GM21529 (cell line): ENCODE data around the gene WASHC4.

Experiments used
- ATAC-seq: cut with Tn5 transposase; IDR thresholded peaks from one replicate; pipeline ENCODE4 v1.9.1; 2021; ENCODE audit not compliant: unreplicated experiment

Gene WASHC4

DNA sequence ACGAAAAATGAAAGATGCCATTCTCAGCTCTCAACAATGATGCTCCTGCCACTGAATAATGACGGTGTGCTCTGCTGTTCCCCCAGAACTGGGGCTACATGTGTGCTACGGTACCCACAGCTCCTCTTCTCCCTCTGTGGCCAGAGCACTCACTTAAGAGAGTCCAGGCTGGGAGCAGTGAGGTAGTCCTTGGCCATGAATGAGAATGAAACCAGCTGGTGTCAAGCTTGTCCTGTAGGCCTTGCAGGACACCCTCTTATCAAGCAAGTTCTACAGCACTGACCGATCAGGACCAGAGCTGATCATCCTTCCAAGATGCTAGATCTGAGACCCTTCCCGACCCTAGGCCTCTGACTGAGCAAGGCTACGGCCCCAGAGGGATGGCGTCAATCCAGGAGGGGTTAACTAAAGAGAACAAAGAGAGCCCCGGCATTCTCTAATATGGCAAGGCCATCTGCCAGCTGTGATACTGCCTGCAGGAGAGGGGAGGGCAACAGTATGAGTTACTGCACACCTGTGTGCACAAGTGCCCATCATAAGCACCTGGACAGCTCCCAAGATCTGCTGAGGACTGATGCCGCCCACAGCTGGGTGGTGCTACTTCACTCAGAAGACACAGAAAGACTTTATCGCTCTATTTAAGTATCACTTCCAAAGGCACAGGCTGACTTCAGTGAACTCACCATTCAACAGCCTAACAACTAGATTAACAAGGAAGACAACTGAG is 98.0 kb downstream of the WASHC4 start:
- ATAC-seq = no peak

DNA sequence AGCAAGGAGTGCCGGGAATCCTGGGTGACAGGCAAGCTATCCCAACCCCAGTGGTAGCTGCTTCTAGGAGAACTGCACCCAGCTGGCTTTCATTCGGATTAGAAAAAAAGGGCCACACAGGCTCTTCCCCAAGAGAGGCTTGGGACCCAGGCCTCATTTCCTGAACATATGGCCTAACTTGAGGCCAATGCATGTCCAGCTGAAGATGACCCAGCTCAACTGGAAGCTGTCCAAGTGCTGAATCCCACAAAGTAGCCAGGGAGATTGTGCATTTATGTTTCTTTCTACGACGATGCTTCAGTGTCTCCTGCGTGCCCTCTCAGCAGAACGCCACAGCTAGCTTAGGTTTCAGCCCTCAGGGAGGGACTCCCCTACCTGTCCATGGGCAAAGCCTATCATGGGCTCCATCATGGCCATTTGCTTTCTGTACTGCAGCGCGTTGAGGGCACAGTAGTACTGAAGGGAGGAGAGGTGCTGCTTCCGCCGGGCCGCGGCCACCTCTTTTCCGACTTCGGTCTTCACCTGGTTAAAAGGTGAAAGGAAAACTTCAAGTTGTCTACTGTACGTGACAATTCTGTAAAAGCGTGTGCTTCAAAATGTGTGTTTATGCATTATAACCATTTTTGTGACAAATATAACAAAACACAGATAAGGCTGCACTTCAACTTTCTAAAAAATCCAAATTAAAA is 99.3 kb downstream of the WASHC4 start:
- no peak for ATAC-seq

DNA sequence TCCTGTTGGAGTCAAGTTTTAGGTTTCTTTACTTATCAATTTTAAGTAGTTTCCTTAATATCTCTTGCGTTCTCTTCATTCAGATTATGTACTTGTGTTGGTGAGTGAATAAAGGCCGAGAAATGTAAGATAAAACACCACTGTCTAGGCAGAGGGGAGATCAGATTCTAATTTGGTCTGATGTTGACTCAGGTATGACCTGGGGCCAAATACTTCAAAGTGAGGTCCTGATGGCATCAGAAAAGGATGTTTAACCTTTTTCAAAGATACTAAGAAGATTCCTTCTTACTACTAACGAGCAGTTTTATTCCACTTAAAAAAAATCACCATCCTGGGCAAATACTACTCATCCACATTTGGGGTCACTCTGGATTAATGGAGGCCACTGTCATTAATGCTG is 101.6 kb downstream of the WASHC4 start:
- ATAC-seq = no peak

DNA sequence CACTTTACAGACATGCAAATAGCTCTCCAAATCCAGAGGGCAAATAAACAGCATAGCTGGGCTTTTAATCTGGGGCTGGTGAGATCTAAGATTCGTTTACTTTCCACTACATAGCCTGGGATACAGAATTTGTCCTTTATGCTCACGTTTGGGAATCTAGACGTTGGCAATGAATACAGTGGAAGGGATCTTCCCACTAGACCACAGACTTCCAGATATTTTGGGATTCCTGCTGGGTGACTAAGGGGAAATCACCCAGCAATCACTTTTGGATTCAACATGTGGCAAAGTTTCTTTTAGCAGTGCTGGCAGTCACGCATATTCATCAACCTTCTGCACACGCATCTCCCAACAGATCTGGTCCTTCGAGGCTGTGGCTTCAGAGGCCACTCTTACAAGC is 104.9 kb downstream of the WASHC4 start:
- no peak for ATAC-seq

DNA sequence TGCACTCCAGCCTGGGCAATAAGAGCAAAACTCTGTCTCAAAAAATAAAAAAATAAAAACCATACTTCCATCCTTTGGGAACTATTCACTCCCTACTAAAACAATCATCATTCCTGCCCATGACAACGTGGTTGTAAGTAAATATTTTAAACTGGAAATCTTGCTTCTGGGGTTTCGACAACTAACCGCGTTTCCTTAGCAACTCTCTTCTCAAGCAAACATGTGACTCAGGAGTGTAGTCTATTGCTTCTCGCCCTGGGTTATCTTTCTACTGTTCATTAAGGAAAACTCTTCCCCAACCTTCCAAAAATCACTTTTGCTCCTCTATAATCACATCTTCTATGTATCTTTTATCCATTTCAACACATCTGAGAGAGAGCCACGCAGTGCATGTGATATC is 106.6 kb downstream of the WASHC4 start:
- ATAC-seq = no peak

DNA sequence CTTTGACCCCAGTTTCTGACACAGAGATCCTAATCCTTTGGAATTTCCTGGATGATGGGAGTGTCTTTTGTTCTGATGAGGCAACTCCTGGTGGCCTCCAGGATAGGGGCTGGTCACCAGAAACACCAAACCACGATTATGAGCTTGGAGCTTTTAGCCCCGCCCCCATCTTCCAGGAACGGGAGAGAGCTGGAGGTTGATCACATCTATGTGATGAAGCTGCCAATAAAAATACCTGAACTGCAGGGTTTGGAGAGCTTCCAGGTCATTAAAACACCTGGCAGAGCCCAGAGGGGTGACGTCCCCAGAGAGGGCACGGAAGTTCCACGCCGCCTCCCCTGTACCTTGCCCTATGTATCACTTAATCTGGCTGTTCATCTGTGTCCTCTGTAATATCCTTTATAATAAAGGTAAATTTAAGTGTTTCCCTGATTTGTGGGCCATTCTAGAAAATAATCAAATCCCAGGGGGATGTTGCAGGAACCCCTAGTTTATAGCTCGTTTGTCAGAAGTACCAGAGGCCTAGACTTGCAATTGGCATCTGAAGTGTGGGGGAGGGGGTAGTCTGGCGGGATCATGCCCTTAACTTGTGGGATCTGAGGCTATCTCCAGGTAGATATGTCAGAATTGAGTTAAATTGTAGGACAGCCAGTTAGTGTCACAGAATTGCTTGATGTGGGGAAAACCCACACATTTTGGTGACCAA is 107.3 kb downstream of the WASHC4 start:
- no peak for ATAC-seq

DNA sequence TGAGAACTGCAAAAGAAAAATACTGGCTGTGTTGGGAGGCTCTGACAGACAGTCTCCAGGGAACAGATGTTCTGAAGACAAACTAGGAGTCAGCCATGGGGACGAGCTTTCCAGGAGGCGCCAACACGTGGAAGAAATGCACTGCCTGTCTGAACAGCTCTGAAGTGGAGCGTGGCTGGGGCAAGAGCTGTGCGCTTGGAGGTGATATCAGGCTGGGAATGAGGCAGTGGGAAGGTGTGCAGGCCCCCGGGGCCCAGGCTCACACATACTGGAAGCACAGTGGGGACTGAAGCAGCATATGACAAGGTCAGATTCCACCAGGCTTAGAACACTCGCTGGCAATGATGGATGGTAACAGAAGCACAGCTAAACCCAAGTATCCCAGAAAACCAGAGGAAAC is 110.9 kb downstream of the WASHC4 start:
- ATAC-seq = no peak
